Kidney capillary endothelial cell (primary cell): Measurements from ENCODE around the gene C2orf76.

Experiments
- DNase-seq: peaks from one replicate; pipeline ENCODE4 v3.0.0-alpha.2; 2018; ENCODE audit warnings: low spot score

Gene C2orf76

DNA sequence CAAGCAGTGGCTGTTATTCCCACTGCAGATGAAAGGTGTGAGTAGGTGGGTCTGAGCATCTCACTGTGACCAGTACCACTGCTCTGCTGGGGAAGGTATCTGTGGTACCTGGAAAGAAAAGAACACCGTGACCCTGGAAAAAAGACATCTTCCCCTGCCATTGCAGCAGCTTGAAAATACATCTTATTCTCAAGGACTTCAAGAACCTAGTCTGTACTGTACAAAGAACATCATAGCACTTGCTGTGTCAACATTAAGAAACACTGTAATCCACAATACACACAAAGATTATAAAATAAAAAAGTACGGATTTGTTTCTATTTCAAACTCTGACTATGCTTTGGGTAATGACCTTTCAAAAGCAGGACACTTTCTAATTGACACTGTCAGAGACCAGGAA is 28.9 kb downstream of the C2orf76 start:
- DNase-seq: no peak

DNA sequence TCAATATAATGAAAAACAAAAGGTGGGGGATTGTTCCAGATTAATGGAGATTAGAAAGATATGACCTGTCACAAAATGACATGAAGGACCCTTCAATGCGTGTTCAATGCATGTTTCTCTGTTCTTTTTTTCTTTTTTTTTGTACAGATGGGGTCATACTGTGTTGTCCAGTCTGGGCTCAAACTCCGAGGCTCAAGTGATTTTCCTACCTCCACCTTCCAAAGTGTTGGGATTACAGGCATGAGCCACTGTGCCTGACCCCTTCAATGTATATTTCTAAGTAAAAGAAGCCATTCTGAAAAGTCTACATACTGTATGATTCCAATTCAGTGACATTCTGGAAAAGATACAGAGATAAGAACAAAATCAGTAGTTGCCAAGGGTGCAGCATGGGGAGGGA is 32.8 kb downstream of the C2orf76 start:
- no peak for DNase-seq

DNA sequence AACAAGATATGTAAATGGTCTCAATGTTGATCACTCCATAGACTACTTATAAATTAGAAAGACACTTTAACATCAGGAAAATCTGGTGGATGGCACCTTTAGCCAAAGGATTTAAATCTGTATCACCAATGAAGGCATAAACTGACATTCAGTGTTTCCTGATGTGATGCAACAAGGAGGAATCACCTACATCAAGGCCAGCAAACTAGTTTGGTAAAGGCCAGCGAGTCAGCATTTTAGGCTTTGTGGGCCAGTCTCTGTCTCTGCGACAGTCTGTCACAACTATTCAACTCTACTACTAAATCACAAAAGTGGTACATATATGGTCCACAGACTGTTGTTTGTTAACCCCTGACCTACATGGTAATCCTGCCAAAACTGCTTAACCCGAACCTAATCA is 33.3 kb downstream of the C2orf76 start:
- no peak for DNase-seq

DNA sequence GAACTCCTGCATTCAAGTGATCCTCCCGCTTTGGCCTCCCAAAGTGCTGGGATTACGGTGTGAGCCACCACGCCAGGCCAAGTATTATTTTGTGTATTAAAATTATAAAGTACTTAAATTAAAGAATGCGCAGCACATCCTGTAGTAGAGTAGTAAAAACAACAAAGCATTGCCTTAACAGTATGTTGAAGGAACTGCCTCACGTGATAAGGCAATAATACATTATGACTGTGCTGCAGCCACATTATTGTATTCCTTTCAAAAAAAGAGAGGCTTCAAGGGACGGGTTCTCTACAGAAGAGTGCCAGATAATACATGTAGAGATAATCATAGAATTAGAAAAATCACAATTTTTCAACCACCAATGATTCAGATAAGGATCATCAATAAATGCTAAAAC is 33.7 kb downstream of the C2orf76 start:
- no peak for DNase-seq

DNA sequence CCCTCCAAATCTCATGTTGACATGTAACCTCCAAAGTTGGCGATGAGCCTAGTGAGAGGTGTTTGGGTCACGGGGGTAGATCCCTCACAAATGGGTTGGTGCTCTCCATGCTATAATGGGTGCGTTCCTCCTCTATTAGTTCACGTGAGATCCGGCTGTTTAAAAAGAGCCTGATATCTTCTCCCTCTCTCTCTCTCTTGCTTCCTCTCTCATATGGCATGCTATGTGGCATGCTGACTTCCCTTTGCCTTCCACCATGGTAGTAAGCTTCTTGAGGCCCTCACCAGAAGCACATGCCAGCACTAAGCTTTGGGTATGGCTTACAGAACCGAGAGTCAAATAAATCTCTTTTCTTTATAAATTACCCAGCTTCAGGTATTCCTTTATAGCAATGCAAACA is 39.2 kb downstream of the C2orf76 start:
- DNase-seq: no peak

DNA sequence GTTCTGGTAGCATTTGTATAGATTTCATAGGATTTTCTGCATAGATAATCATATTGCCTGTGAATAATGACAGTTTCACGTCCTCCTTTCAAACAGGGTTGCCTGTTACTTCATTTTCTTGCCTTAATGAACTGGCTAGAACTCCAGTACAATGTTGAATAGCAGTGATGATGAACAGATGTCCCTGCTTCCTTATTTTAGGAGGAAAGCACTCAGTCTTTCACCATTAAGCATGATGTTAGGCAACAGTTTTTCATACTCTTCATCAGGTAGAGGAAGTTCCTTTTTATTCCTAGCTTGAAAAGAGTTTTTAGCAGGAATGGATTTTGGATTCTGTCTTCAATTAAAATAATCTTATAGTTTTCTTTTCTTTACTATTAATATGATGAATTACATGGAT is 39.7 kb downstream of the C2orf76 start:
- no peak for DNase-seq

DNA sequence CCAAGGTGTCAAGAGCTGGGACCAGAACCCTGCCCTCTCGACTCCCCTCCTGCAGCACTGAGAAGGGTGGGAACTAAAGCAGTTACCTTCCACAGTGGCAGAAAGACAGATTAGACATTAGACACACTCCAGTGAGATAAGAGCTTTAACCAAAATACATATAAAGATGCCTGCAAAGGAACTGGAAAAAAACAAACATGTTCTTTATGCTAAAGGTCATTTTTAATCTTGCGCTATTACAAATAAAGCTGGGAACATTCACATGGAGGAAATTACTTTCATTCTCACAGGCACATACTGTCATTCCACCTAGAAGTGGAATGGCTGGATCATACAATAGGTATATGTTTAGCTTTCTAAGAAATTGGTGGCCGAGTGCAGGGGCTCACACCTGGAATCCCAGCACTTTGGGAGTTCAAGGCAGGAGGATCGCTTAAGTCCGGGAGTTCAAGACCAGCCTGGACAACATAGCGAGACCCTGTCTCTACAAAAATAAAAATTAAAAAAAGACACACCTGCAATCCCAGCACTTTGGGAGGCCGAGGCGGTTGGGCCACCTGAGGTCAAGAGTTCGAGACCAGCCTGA is 41.9 kb downstream of the C2orf76 start:
- no peak for DNase-seq

DNA sequence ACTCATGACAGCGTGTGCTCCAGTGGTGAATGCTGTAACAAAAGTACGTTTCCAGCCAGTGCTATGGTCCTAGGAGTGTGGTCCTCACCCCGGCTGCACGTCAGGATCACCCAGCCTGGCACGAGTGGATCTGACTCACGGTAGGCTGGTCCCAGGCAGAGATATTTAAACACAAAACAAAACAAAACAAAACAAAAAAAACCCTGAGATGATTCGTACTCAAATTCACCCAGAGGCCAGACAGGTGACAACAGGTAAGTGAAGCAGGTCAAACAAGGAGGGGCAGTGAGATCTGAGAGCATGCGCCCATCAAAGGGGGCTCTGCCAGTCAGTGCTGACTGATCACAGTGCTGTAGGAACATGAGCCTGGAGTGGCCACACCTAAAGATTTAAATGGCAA is 43.2 kb downstream of the C2orf76 start:
- DNase-seq: no peak

DNA sequence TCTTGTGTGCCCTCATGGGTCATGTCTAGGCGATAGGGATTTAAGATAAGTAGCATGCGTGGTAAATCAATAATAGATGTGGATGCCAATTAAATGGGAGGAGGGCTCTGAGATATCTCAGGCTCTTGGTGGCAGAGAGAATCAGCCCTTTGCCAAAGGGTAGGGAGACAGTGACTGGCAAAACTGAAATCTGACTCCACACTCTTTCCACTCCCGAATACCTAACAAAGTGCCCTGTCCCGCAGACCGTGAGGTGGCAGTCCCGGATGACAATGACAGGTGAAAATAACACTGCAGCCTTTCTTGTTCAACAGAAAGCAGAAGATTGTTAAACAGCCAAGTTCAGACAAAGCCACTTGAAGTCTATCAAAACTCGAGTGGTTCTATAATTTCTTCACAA is 47.0 kb downstream of the C2orf76 start:
- DNase-seq: no peak

DNA sequence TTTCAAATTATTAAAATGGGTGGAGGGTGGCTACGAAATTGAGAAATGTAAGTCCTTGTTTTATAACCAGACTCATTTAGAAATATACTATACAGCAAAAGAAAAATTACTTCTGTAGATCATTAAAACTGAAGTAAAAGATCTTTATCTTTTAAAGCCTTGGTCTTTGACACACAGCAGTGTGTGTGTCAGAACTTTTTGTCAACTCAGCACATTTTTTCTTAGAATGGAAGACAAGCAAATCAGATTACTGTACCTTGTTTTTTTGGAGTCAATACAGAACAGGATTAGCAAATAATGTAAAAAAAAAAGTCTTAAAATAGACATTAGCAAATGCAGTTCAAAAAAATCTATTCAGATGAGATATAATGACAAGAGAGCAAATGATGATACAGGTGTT is 49.1 kb downstream of the C2orf76 start:
- no peak for DNase-seq

DNA sequence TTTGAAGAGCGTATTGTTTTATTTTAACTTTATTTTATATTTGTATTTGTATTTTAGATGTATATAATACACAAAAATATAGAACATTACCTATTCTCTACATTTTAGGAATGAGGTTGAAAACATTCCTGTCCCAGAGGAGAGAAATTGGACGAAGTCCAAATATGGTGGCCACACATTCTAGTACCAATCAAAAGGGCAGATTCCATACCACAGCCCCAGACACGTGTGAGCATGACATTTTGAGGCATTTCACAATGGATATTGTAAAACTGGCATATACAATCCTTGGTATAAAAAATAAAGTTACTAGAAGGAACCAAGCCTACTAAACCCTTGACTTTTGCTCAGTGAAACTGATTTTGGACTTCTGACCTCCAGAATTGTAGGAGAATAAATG is 50.6 kb downstream of the C2orf76 start:
- DNase-seq: no peak

DNA sequence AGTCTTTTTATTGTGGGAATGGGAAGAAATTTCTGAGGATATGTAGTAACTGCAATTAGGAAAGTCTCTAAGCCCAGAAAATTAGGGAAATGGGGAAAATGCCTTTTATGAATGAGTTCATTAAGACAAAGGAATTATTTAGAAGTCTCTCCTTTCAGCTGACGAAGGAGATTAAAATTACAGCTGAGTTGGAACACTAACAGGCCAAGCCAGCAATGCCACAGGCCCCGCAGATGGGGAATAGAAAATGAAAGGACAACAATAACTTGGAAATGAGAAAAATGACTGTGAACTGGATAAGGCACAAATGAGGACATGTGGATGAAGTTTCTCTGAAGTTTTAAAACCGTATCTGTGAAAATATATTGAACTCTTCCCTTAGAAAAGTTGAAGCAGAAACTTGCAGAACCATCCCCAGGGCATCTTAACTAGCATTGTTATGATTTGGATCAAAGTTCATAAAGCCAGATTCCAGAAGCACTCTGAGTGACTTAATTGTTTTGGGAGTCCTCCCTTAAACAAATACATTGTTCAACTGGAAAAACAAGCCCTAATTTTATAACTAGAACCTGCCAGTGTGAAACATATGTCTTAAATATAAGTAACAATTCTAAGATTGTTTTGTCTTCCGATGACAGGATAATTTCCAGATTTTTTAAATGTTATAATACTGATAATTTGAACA is 51.3 kb downstream of the C2orf76 start:
- DNase-seq: no peak

DNA sequence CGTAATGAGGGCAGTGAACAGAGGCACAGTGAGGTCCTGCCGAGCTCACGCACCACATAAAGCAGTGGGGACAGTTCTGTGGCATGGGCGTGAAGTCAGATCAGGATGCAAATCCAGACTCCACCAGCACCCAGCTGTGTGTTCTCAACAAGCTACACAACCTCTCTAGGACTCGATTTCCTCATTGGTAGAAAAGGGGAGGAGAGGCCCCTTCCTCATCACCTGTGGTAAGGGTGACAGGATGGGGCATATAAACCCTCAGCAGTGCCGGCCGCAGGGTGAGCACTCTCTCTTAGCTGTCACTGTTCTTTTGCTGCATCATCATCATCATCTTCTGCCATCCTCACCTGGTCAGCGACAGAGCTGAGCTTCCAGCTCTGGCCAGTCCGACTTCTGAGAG is 54.8 kb downstream of the C2orf76 start:
- no peak for DNase-seq

DNA sequence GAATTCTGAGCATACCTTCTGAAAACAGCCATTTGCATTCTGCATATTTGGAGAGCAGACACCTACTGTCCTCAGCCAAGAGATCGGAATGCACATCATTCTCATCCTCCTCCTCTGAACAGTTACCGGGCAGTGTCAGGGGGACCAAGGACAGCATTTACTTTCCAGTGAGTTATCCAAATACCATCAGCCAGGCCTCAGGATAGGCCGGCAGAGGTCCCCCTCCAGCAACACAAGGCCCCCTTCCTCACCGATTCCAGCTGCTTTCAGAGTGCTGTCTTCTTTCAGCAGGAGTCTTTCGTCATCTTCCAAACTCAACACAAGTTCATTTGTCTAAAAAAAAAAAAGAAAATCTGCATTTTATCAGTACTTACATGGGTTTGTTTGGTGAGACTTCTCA is 55.3 kb downstream of the C2orf76 start:
- no peak for DNase-seq

DNA sequence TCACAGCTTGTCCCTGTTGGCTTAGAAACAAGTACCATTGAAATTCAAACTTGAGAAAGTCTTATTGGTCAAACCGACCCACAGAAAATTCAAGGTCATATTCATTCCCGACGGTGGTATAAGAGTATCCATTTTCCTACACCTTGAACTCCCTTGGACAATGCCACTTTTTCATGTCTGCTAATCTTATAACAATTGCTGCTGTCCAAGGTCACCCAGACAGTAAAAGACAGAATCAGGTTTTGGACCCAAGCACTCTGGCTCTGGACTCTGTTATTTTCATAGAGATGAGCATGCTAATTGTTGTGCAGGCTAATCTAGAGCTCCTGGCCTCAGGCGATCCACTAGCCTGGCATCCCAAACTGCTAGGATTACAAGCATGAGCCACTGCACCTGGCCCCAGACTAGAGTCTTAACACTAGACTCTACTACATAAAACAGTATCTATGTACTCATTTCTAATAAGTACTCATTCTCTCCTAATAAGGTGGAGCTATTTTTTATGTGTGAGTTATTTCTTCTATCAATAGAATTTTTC is 57.8 kb downstream of the C2orf76 start:
- no peak for DNase-seq

DNA sequence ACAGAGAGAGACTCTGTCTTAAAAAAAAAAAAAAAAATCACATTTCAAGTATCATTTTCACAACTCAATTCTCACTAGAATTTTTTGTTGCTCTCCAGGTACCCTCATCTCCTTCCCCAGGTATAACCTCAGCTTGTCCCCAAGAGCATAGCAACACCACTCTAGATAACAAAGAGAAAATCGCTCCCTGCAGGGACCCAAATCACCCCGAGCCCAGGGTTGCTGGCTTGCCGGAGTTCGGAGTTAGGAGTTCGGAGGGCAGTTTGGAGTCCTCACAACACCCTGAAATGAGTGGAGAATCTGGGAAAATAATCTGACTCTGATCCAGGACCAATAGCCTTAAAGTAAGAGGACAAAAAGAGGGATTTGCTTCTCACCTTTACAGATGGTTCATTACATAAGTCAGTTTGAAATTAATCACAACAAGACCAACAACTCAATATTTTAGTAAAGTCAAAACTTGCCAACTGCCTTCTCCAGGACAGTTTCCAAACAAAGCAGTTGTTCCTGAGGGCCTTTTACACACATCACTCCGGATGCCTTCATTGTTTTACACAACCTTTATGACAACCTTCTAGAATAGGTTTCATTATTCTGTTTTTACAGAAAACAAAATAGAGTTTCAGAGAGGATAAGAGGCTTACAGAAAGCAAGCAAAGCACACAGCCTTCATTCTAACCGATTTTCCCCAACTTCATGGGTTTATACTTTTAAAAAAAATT is 59.1 kb downstream of the C2orf76 start:
- DNase-seq: no peak

DNA sequence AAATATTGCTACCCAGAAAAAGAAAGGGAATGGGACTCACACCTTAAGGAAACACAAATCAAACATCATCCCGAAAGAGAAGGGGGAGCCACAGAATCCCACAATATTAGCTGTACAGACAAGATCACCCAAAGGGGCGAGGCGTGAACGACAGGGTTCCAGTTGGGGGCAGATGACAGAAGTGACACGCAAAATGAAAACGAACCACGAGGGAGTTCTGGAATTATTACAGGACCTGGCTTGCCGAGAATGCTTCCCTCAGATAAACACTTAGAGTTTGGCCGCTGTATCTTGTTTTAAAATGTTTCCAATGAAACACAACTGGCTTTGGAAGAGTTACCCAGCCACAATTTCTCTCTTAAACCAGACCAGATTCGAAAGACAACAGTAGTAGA is 60.4 kb downstream of the C2orf76 start:
- no peak for DNase-seq

DNA sequence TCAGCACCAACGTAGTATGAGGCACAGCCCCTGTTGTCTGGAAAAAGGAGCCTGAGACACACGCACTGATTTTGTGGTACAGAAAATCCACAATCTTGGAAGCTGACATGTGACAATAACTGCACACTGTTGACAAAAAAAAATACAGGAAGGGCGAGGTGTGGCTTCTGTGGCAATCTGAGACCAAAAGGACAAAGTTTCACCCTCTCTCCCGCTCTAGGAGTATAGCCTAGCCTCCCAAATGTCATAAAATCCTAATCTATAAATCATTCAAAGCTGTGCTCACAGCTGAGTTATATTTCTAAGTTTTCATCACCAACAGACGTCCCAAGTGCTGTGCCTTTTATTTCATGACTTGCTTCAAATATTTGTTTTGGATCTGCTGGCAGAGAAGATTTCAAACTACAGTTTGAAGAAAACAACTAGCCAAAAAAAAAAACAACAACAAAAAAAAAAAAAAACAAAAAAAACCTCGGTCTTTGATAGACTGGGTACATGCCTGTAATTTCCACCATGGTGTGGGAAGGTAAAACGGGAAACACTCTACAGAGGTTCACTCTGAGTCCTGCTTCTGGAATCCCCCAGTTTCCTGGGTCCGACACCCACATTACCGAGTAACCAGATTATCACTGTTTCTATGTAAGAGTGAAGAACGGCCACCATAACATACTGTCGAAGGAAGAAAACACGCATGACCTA is 61.0 kb downstream of the C2orf76 start:
- no peak for DNase-seq

DNA sequence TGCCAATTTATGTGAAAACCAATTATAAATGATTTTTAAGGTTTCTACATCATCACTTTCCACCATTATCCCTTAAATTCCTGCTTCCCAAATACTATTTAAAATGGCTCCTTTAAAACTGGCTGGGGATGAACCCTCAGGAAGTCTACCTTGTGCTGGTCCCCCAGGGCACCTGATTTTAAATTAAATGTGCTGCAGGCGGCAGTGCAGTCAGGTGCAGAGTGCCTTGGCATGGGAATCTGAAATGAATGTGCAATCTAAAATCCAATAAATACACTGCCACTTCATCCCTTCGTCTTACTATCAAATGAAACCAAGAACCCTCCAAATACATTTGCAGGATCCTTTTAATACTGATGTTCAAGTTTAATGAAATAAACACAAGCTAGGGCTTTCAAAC is 61.8 kb downstream of the C2orf76 start:
- DNase-seq: no peak

DNA sequence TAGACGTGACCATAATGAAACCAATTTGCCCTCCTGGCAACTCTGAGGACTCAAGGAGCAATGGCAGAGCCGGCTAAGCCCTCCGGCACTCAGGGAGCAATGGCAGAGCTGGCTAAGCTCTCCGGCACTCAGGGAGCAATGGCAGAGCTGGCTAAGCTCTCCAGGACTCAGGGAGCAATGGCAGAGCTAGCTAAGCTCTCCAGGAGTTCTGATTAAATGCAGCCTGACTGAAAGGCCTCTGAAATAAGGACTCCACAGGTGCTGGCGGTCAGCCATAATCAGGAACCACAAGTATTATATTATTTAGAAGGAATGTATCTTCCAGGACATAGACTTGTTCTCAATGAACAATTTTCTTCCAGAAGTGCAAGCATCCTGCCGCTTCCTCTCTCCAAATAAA is 65.2 kb downstream of the C2orf76 start:
- DNase-seq: no peak

DNA sequence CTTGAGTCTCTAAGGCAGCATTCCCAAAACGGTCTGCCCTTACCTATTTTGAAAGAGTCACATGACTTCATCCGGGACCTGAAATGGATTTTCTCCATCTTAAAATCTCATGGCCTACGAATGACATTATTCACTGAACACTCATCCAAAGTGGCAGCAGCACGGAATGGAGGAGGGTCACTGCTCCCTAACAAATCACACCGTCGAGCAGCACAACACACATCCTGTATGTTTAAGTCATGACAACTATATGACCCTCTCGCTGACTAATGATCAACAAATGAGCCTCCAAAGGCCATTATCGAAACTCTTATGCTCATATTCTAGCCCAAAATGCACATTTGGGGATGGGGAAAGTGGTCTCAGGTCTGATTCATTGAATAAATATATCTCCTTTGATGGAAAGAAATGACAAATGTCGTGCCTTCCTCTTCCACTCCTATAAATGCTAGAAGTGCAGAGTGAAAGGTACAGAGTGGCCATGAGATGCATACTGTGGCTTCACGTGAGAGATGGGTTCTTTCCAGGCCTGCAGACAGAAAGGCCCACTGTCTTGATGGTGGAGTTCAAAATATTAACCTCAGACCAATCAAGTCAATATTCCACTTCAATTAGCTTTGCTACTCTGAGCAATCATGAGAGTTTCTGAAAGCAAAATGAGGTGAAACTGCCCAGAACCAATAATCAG is 70.8 kb downstream of the C2orf76 start:
- no peak for DNase-seq

DNA sequence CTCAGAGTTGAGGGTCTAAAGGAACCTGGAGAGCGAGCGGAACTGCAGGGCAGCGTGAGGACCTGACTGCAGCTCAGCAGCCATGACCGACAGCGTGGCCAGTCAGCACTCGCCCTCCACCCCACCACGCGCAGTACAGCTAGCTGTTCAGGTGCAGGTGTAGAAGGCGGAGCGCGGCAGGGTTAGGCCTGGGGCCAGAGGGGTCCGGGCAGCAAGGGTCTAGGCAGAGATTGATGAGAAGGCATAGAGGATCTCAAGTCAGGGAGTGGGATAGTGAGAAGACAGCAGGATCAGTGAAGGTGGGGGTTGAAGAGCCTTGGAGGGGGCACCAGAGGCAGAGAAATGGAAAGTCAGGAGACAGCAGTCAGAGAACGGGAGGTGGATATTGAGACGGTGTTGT is 72.0 kb downstream of the C2orf76 start:
- no peak for DNase-seq
